IPS-NIHi11 (cell line): ENCODE results near the gene RMI2.

Experiments
- DNase-seq: peaks from one replicate; pipeline ENCODE4 v3.0.0; 2012; ENCODE audit warnings: mixed read lengths, low spot score

RMI2 gene

GRCh38 chr16:11384184-11384955 is 39.1 kb downstream of the RMI2 start:
- DNase-seq, result no peak

DNA sequence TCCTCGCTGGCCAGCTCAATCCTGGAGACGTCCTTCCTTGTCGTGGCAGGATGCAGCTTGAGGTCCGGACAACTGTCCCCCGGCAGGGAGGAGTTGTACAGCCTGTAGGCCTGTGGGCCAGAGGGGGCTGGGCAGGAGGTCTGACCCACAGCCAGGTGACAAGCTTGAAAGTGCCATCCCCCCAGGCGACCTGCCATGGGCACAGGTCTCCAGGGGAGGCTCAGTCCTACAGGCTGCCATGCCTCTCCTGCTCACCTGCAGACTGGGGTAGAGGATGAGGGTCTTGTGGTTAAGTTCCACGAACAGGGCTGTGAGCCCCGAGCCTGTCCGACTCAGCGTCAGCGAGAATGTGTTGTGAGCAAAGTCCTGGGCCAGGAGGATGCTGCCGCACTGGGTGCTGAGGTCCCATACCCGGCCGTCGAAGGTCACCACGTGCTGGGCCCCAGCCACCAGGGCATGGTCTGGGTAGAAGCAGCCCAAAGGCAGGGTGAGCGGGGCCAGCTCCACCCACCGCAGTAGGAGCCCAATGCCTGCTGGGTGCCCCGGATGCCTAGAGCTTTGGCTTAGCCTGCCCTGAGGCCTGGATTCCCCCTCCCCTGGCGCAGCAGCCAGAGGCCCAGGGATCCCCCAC is 39.8 kb downstream of the RMI2 start:
- DNase-seq, result no peak

- no peak for DNase-seq
Measured at GRCh38 chr16:11386054-11386680, 40.9 kb downstream of the RMI2 start.

- peak; percentile 91 for DNase-seq
Measured at GRCh38 chr16:11386791-11387546, 41.7 kb downstream of the RMI2 start.

- DNase-seq, result no peak
Measured at GRCh38 chr16:11389083-11389482, 43.8 kb downstream of the RMI2 start.

DNA sequence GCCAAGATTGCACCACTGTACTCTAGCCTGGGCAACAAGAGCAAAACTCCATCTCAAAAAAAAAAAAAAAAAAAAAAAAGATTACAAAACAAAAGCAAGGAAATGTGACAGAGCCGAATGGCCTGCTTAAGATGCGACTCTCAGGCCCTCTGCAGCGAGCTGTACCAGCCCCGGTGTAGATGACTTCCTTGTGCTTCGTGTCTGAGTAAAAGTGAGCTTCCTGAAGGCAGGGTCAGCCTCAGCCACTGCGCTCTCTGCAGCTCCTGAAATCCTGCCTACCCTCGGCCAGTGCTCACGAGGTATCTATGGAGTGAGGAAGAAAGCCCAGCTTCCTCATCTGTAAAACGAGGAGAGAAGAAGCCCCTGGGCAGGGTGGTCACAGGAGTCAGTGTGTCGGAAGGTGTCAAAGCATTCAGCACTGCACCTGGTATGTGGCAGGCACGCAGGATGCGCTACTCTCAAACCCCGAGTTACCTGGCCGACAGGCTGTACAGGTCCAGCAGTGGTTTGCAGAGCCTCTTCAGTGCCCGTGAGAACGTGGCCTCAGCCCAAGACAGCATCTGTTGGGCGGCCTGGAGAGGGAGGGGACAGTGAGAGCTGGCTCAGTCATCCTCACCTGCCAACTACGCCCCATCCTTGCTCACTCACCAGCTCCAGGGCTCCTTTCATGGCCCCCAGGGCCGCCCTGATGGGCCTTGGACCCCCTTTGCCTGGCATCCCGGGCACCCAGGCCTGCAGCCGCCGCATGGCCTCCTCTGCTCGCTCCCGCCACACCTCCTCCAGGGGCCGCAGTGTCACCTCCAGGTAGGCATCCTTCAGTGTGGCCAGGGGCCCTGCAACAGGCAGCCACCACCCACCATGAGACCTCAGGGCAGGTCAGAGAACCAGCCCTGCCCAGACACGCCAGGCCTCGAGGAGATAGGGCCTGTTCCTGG is 44.6 kb downstream of the RMI2 start:
- DNase-seq, result no peak

DNA sequence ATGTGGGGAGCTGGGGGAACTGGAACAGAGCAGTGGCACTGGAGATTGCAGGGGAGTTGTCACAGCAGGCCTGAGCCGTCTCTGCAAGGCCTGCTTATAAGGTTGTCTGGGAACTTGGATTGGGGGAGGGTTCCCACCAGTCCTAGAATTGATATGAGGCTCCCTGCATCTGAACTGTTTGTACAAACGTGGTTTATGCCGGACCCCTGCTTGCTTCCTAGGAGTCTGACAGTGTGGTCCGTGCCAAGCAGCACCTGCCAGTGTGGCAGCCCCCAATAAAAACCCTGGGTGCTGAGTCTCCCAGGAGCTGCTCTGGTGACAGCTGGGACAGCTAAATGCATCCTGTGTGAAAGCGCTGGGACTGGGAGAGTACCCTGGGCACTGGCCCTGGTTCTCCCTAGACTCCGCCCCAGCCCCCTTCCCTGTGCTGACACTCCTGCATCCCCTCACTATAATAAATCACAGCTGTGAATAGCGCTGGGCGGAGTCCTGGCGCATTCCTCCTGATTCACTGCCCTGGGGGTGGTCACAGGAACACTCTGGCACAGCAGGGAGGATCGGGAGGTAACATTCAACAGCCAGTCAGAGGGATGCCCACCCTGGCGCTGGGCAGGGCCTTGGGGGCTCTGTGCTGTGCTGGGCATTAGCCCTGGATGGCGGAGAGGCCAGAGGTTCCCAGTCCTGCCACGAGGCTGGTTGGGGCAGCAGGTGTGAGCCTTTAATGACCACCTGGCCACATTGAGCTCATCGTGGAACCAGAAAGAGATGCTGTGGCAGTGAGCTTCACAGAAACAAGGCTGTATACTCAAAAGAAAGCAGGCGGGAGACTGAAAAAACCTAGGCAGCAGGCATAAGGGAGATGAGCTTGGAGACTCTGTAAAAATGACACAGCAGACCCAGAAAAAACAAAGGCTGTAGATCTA is 45.6 kb downstream of the RMI2 start:
- peak; percentile 55 for DNase-seq

DNA sequence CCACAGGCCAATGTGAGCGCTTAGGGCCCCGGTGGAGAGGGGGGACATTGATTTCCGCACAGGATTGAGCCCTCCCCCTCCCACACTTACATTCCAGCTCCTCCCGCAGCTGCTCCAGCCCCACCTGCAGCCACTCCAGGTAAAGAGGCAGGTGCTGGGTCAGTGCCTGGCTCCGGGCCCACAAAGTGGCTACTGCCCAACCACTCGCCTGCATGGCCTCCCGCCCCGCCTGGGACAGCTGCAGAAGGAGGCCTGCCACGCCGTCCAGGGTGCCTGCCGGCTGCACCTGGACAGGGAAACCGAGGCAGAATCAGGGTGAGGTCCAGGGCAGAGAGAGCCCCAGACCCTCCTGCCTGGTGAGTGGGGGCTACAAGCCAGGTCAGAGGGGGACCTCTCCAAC is 46.3 kb downstream of the RMI2 start:
- DNase-seq, result peak; percentile 77

- DNase-seq, result no peak
Measured at GRCh38 chr16:11392041-11392581, 46.9 kb downstream of the RMI2 start.

DNA sequence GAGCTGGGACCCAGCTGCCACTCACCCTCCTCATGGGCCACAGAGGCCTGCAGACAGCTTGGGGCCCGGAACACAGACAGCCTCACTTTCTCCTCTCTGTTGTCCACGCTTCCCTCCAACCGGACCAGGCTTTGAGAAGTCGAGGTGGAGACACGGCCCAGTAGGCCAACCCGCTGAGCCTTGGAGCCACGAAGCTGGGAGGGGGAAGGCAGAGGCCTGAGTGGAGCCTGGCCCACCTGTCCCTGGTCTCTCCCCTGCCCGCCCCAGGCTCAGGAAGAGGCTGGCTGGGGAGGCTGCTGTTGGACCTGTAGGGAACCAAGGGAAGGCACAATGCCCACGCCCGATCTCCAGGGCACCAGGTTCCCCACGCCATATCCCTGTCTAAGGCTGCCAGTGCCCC is 48.1 kb downstream of the RMI2 start:
- no peak for DNase-seq

- no peak for DNase-seq
Measured at GRCh38 chr16:11393861-11394592, 48.8 kb downstream of the RMI2 start.

DNA sequence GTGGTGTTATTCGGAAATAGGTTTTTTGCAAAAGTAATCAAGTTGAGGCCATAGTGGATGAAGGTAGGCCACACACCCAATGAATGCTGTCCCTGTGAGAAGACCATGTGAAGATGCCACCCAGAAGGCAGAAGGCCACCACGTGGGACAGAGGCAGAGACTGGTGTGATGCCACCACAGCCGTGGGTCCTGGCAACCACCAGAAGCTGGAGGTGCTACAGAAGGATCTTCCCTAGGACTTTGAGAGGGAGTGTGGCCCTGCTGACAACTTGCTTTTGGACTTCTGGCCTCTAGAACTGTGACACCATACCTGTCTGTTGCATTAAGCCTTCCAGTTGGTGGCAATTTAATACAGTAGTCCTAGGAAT is 49.3 kb downstream of the RMI2 start:
- DNase-seq, result no peak

DNA sequence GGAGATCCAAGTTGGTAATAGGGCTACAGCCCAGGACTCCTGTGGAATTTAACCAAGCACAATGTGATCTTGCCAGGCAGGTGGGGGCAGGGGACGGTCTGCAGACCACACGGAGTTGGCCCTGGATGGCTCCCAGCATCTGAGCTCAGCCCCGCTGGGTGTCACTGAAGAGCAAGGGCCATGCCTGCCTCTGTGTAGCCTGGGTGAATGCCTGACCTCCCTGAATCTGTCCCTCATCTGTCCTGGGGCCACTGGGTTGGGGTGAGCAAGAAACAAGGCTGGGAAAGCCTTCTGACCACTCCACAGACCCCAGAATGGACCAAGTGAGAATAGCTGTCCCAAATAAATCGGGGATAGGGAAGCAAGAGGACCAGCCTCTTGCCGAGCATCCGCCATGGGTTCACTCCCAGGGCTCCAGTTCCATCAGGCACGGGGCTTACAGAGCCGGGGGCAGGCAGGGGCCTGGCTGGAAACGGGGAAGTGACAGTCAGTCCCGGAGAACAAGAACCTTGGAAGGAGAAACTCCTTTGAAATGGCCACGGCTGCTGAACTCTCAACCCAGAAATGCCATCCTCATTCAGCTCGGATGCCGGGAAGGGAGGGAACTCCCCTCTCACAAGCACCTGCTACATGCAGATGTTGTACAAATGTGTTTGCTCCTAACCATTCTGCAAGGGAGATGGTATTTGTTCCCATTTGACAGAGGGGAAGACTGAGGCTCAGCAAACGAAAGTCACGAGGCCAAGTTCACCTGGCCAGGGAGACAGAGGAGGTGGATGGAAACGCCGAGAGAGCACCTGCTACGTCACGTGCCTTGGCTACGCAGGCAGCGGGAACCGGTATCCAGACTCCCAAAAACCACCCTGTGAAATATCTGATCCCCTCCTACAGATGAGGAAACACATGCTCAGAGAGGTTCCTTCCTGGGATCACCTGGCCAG is 50.0 kb downstream of the RMI2 start:
- no peak for DNase-seq

DNA sequence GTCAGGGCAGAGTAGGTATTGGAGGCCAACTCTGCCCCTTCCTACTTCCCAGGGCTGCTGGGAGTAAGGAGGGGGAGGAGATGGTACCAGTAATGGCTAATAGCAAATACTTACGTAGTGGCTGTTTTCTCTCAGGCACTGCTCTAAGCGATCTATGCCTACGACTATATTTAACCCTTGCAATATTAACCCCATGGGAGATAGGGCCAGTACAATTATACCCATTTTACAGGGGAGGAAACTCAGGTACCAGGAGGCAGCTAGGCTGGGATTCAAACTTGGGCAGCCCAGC is 50.6 kb downstream of the RMI2 start:
- DNase-seq, result no peak

- DNase-seq, result peak; percentile 95
Measured at GRCh38 chr16:11396241-11397048, 51.2 kb downstream of the RMI2 start.

GRCh38 chr16:11398136-11398535 is 52.9 kb downstream of the RMI2 start:
- DNase-seq, result no peak

DNA sequence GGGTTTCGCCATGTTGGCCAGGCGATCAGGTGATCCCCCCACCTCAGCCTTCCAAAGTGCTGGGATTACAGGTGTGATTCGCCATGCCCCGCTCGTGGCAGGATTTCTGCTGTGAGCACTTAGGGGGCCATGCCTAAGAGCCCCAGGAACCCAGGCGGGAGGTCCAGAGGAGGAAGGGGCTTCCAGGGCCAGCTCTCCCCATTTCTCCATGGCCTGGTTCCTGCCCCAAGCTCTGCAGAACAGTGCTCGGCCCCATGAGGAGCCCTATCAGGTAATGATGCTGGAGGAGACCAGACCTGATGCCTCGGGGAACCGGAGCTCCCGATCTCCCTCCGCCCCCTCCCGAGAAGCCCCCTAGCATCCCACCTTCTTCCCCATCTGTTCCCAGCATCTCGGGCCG is 53.6 kb downstream of the RMI2 start:
- no peak for DNase-seq
